HG02870 (cell line): ENCODE results near the gene AGO3.

ENCODE experiments used
- ATAC-seq: cut with Tn5 transposase; IDR thresholded peaks from one replicate; pipeline ENCODE4 v1.9.1; 2021; ENCODE audit warnings: mild to moderate bottlenecking, moderate library complexity; ENCODE audit not compliant: unreplicated experiment

The AGO3 gene

DNA sequence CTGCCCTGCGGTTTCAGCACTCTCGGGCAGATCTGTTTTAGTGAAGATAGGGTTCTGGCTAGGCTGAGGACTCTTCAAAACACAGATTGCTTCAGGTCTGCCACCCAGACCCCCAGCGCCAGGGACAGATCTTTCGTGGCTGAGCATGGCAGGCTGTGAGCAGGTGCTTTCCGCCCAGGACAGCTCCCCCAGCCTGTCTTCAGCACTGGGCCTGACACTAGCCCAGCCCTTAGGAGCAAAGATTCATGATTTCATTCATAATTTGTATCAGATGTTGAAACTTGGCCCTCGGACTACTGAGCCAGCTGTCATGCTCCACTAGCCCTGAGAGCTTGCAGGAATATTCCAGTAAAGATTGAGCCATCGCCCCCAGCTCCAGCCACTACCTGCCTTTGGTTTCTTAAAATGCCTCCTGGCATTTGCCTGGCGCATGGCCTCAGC lies 163.7 kb downstream of the AGO3 start:
- ATAC-seq = no peak

DNA sequence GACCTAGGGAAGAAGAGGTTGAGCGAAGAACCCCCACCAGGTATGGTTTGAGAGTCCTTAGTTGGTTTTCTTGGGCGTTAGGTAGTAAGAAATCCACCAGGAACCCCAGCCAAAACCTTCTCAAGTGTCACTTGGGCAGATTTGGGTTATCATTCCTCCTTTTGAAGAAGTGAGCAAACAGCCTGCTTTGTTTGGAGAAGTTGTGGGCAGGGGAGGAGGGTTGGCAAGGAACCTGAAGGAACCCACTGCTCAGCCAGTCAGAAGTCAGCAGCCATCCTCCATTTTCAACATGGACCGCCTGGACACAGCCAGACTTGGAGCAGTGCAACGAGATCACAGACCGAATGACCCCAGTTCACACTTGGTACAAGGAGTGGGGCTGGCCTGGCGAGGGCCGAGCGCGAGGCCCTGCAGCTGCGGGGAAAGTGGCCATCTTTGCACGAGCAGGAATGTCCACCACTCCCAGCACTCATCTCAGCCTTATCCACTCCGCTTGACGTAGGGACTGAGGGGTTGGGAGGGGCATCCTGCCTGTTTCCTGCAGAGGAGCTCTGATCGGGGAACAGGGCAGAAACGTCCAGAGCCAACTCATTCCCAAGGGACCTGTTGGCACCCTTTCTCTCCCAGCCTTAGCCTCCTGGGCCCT lies 165.0 kb downstream of the AGO3 start:
- ATAC-seq = no peak

DNA sequence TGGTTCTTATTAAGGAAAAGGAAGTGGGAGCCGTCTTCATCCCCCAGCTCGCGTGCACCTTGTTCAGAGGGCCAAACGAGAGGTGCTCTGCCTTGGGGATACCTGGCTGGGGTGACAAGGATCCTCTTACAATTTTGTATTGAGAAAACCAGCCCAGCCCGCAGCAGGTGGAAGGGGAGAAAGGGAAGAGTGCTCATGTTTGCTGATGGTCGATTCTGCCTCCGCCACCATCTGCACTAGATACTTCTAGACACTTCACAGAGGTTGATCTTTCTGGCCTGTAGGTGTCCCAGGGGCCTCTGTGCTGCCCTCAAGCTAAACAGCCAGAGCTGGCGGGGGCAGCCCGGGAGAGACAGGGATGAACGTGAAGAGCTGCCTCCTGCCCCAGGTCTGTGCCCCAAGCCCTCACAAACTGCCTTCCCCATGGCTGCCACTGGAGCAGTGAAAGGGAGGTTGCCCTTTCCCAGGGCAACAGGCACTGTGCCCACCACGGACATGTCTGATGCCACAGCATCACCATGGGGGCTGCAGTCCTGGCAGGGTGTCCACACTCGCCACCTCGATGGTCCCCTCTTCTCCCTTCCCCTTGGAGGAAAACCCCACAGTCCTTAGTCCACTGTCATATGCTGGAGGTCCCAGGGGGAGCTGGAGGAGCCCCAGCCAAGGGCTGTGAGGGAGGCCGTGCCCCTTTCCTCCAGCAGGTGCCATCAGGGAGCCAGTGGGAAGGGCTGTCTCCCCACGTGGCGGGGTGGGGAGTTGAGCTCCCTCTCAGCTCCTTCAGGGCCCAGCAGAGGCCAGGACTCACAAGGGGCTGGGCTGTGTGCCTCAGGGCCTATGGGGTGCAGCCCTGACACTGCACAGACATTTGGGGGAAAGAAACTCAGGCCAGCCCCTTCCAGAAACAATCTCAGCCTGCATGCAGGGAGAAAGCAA lies 165.9 kb downstream of the AGO3 start:
- no peak for ATAC-seq

DNA sequence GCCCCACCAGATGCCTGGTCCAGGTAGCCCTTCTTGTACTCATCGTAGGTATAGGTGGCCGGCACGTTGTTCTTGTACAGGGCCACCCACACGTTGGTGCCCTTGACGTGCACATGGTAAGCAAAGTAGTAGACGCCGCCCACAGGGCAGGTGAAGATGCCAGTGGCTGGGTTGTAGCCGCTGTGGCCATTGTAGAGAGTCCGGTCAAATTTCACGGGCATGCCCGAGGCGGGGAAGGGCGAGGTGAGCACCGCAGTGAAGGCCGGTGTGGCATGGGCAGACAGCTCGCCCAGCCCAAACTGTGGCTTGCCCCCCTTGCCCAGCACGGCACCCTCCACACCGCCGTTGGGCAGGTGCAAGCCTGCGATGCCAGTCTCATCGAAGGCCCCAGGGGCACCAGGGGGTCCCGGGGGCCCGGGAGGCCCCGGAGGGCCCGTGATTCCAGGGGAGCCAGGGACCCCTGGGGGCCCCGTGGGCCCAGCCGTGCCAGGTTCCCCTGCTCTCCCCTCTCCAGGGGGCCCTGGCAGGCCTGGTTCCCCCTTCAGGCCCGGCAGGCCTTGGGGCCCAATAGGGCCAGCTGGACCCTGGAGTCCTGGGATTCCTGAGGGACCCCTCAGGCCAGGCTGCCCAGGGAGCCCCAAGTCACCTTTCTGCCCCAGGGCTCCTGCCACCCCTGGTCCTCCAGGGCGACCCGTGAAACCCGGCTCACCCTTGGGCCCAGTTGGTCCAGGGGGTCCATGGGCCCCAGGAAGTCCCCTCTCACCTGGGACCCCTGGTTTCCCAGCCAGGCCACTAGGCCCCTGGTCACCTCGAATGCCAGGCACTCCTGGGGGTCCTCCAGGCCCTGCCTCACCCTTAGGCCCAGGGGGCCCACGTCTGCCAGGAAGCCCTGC lies 167.0 kb downstream of the AGO3 start:
- ATAC-seq = no peak

DNA sequence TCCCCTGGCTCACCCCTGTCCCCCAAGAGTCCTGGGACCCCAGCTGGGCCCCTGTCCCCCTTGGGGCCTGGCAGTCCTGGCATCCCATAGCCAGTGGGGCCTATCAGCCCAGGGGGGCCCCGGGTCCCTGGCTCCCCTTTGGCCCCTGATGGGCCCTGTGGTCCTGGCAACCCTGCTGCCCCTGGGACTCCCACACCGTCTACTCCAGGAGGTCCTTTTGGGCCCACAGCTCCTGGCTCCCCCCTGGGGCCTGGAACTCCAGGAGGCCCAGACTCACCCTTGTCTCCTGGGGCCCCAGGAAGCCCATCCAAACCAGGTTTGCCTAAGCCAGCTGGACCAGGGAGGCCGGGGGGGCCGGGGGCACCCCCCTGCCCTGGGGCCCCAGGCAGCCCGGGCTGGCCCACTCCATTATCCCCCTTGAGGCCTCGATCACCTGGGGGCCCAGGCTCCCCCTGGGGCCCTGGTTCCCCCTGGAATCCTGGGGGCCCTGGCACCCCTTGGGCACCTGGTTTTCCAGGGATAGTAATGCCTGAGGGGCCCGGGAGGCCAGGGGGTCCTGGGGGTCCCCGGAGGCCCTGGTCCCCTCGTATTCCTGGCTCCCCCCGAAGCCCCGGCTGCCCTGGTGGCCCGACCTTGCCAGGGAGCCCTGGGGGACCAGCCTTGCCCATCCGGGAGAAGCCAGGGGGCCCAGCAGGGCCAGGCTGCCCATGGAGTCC lies 167.9 kb downstream of the AGO3 start:
- no peak for ATAC-seq

DNA sequence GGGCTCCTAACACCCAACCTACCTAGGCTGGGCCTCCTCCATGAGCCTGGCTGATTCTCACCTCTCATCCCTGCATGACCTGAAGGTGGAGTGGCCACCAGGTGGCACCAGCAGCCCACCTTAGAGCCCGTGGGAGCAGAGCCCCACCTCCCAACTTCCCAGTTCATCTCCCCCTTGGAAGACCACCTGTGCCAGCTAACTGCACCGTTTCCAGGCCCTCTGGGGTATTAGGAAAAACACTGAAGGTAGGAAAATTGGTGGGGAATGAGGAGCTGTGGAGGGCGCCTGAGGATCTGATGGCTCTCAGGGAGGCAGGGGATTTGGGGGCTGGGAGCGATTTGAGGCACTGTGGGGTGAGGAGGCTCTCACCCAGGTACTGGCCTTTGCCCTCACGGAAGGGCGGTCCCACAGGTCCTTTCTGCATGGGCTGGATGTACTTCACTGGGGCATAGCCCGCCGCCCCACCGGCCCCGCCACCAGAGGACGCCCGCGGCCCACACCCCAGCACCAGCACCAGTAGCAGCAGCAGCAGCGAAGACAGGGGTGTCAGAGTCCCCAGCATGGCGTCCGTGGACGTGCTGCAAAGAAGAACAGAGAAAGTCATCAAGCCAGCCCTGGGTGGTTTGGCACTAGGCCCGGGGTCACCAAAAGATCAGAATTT lies 168.9 kb downstream of the AGO3 start:
- ATAC-seq = no peak

DNA sequence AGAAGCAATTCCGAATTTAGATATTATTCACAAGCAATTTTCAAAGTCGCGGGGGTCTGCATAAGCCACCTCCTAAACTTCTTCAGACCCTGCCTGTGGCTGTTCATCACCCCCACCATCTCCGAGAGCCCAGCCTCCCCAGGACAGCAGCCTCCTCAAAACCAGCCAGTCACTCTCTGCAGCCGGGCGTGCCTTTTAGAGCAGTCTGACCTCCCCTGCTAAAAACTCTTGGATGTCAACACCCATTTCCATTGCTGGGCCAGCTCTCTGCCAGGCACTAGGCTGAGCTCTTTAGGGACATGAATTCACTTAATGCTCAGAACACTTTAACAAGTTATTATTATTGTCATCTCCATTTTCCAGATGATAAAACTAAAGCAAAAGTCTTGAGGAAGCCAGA lies 169.5 kb downstream of the AGO3 start:
- no peak for ATAC-seq

DNA sequence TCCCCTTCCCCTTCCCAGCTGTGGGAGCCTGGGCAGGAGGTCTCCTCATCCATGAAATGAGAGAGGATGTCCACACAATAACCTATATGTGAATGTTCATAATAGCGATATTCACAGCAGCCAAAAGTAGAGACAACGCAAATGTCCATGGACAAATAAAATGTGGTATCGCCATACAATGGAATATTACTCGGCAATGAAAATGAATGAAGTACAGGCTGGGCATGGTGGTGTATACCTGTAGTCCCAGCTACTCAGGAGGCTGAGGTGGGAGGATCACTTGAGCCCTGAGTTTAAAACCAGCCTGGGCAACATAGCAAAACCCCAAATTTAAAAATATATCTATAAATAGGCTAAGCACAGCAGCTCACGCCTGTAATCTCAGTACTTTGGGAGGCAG lies 170.6 kb downstream of the AGO3 start:
- no peak for ATAC-seq

DNA sequence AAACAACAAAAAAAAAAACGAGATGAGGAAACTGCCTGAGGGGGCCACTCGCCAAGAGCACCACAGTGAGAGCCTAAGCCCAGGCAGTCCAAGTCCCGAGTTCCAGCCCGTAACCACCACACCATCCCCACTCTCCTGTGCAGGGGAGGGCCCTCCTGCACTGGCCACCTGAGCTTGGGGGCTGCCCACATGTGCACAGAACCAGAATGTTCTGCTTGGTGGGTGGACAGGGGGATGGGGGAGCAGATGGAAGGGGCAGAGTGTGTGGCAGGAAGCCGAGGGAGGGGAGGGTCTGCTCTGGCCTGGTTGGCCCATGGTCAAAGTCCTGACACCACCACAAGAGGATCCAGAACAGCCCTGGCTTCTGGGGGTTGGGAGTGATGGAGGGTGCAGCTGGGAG lies 175.4 kb downstream of the AGO3 start:
- ATAC-seq = no peak

DNA sequence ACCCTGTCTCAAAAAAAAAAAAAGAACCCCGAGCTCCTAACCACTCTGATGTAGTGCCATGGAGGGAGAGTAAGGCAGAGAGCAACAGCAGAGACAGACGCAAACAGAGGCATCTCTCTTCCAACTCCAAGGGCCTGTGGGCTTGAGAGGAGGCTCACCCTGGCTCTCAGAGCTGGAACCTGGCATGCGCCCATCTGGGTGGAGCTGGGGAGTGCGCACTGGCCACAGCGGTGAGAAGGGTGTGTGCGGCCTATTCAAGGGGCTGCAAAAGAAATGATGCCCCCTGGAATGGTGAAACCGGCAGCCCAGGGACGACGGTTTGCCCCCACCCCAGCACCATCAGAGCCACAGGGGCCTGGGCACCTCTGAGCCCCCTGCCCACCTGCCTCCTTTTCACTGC lies 176.5 kb downstream of the AGO3 start:
- ATAC-seq = no peak

DNA sequence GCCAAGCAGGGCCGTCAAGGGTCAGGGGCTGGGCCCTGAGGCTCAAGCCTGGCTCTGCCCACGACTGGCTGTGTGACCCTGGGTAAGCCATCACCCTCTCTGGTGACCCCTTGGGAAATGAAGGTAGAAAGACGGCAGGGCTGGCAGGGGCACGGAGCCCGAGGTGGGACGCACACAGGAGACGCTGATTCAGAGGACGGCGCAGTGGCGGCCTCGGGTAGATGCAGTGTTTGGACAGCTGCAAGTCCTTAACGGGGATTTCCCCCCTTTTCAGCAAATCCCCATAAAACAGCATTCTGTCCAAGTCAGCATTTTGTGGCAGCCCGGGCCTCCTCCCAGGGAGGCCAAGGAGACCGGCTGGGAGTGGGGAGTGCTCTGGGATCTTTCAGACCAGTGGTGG lies 177.4 kb downstream of the AGO3 start:
- no peak for ATAC-seq

DNA sequence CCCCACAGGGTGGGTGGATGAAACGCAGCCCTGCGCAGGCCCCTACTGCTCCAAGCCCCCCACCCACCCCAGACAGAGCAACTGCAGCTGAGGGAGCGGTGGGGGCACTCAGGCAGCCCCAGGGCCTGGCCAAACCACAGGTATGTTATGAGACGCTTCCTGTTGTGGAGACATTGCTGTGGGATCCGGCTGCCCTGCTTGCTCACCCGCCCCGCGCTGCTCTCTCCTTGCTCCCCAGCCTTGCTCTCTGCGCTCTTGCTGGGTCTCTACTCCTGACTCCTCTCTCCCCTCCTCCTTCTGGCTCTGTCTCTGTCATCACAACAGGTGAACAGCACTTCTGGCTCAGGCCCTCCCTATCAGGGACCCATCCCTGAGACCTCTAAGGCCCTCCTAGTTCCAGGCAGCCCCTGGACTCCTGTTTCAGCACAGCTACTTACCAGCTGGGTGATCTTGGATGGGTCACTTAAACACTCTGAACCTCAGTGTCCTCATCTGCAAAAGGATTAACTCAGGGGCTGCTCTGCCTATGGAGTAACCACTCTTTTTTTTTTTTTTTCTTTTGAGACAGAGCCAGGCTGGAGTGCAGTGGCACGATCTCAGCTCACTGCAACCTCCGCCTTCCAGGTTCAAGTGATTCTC lies 178.3 kb downstream of the AGO3 start:
- no peak for ATAC-seq

DNA sequence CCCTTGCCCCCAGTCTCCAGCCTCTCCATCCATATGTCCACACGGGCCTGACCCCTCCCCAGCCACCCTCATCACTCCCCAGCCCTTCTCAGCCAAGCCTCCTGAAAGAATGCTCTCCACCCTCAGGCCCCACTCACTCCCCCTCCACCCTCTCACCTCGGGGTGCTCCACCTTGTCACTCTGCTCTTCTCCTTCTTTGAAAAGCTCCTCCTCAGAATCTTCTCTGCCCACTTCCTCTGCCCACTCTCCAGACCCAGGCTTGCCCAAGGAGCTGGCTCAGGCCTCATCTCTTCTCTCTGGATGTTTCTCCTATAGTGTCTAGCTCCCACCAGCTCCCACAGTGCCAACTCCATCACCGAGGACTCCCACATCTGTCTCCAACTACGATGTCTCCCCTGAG lies 180.2 kb downstream of the AGO3 start:
- ATAC-seq = no peak

DNA sequence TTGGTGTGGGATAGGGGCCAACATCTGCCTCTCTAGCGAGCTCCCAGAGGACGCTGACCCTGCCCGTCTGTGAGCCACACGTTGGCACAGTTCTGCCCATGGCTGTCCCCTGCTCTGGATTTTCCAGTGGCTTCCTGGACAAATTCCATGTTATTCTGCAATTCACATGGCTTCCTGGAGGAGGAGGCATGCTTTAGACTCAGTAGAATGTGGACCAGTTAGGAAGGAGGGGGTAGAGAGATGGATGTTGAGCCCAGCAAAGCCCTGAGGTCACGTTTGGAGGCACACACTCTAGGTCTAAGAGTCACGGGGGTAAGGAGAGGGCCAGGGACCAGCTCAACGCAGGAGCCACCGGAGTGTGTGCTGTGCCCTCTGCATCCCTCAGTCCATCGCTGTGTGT lies 181.9 kb downstream of the AGO3 start:
- no peak for ATAC-seq

DNA sequence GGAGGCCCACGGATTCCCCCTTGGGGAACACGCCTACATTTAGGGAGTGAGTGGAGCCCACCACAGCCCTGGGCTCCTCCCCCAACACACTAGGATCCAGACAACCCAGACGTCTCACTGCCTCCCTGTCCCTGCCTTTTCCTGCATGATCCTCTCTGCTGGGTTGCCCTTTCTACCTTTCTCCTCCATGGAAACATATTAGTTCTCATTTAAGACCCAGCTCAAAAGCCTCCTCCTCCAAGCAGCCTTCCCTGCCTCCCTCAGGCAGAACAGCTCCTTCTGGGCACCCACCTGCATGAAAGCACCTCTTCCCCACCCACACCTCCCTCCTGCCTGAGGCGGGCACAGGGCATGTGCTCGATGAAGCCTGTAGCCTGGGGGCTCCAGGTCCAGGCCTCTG lies 183.5 kb downstream of the AGO3 start:
- ATAC-seq = no peak

DNA sequence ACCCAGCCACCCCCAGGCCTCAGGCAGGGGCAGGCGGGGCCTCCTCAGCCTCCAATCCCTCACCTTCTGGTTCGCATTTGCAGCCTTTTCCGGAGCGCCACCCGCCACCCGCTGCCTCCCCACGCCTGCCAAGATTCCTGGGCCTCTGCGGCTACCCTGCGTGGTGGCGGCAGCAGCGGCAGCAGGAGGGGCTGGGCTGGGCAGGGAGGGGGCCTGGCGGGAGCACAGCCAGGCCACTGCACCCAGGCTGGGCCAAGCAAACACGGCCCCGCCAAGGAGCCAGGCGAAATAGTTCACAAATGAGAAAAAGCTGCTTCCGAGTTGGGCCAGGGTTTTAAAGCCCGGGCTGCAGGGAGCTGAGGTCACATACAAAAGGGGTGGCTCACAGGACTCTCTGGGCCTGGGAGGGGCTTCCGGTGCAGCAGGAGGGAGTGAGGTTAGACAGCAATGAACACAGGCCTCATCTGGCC lies 184.3 kb downstream of the AGO3 start:
- ATAC-seq = no peak

DNA sequence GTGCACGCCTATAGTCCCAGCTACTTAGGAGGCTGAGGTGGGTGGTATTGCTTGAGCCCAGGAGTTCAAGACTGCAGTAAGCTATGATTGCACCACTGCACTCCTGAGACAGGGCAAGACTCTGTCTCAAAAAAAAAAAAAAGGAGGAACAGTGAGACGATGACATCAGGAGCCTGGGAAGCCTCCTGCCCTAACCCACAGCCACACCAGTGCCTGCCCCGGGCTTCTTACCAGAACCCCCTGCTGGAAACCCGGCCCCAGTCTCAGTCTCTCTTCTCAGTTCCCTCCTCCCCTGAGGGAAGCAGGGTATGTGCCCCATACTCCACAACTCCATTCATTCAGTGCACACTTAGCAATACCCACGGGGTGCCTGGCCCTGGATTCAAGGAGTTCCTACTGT lies 185.0 kb downstream of the AGO3 start:
- no peak for ATAC-seq

DNA sequence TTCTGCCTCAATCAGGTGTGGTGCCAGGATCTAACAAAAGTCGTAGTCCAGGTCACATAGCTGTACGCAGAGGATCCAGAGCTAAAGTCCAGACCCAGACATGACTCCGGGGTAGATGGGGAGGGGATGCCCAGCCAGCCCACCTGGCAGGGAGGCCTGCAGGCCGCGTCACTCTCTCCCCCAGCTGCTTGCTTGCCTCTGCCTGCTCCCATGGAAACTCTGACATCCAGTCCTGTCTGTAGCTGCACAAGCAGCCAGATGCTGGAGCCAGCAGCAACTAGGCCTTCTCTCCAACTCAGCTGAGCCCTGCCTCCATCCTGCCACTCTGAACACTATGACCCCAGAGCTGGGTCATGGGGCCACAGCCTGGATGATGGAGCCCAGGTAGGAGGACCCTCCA lies 186.0 kb downstream of the AGO3 start:
- no peak for ATAC-seq

DNA sequence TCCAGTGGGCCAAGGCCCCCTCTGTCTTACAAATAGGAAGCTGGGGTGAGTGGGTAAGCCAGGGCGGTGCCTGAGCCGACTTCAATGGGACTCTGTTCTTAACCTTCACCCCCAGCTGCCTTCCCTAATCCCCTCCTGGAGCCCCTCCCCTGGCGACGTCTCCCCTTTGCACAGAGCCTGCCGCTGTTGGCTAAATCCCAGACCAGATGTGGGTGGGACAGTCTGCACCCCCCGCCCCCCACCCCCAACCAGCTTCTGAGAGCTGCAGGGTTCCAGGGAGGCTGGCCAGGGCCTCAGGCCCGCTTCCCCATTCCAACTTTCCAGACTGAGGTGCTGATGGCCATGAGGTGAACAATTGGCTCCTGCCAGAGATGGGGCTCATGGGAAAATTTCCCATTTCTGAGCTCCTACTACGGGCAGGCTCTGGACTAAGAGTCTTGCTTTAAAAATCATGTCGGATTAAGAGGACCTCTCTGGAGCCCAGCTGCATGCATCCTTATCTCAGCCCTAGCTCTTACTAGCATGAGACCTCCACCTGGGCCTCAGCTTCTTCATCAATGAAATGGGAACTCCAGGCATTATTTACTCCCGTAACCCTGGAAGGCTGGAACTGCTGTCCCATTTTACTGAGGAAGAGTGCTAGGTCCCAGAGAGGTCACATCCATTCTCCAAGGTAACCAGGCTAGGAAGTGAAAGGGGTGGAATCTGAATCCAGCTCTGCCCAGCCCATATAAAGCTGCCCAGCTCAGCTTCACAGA lies 187.7 kb downstream of the AGO3 start:
- ATAC-seq = no peak
